IPS-NIHi7 (cell line): ENCODE results near the gene DIS3L.
"Not testable (repeated sequence)": the region's sequence is repeated elsewhere in the genome, so short reads cannot be mapped to it uniquely, and the experiment has no call there.

Source experiments
- DNase-seq: peaks from one replicate; pipeline ENCODE4 v3.0.0; 2012; ENCODE audit warnings: mixed read lengths; ENCODE audit errors: extremely low spot score

Gene DIS3L

GRCh38 chr15:66293419-66294156 is at the start of gene DIS3L:
Gene DIS3L, plus strand, starts transcription at chr15:66293568. Its CDS starts 29 bp downstream, at chr15:66293597.
- peak; percentile 80 for DNase-seq

GRCh38 chr15:66245832-66246231 is 47.5 kb upstream of the DIS3L start:
- not testable (repeated sequence) for DNase-seq

GRCh38 chr15:66246937-66247336 is 46.4 kb upstream of the DIS3L start:
- DNase-seq, result no peak

- no peak for DNase-seq
Observed at GRCh38 chr15:66249605-66250174, 43.7 kb upstream of the DIS3L start.

- DNase-seq, result no peak
Observed at GRCh38 chr15:66251065-66251789, 42.1 kb upstream of the DIS3L start.

GRCh38 chr15:66251790-66252684 is 41.3 kb upstream of the DIS3L start:
- peak; percentile 82 for DNase-seq

- peak; percentile 58 for DNase-seq
Observed at GRCh38 chr15:66252685-66253417, 40.5 kb upstream of the DIS3L start.

GRCh38 chr15:66253418-66254088 is 39.8 kb upstream of the DIS3L start, which contains the start of gene MEGF11:
Gene MEGF11, minus strand, starts transcription at chr15:66253750. Its CDS starts 125,347 bp downstream, at chr15:66128403.
- peak; percentile 79 for DNase-seq

- peak; percentile 65 for DNase-seq
Observed at GRCh38 chr15:66254089-66254950, 39.0 kb upstream of the DIS3L start.

GRCh38 chr15:66254951-66255676 is 38.3 kb upstream of the DIS3L start:
- DNase-seq, result no peak

GRCh38 chr15:66256692-66257091 is 36.7 kb upstream of the DIS3L start:
- no peak for DNase-seq

- DNase-seq, result no peak
Observed at GRCh38 chr15:66261056-66261455, 32.3 kb upstream of the DIS3L start.

GRCh38 chr15:66262837-66263236 is 30.5 kb upstream of the DIS3L start:
- DNase-seq, result not testable (repeated sequence)

GRCh38 chr15:66264859-66265513 is 28.4 kb upstream of the DIS3L start:
- DNase-seq, result no peak

- peak; percentile 51 for DNase-seq
Observed at GRCh38 chr15:66269326-66270090, 23.9 kb upstream of the DIS3L start.

GRCh38 chr15:66270932-66271331 is 22.4 kb upstream of the DIS3L start:
- no peak for DNase-seq

GRCh38 chr15:66275352-66275751 is 18.0 kb upstream of the DIS3L start:
- no peak for DNase-seq
